GM12892 (cell line): ENCODE results near the gene ROR1.

Experiments used
- POLR2A ChIP-seq: IDR thresholded peaks from 2 replicates; pipeline ENCODE4 v1.6.1; 2011; ENCODE audit warnings: low read depth, low read length, control low read depth
- POLR2AphosphoS5 ChIP-seq: IDR thresholded peaks from 2 replicates; pipeline ENCODE4 v1.6.1; 2011; ENCODE audit warnings: low read depth, low read length, control low read depth

DNA sequence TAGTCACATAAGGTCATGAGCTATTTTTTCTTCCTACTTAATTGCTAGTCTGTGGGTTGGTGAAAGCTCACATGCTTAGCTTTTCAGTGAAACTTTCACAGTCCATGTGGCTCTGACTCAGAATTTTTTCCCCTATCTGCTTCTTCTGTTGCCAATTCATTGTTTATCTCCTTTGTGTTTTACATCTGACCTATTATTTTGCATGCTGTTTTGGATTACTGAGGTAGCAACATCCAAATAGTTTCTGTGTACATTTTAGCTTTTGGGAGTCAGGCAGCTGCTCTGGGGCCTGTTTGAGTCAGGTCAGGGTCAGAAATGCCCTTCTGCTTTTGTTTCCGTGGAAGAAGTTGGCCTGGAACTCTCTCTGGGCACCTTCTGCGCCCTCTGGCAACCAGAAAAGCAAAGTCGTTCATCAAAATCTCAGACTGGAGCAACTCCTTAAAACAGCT lies 40.0 kb downstream of the ROR1 start:
- TF ChIP-seq POLR2AphosphoS5 (no peak), POLR2A (no peak)
